CD4-positive, alpha-beta T cell treated with Interleukin-15 for 1 hour (primary cell): ENCODE results near the gene OR1A2.
"Not testable (repeated sequence)": the region's sequence is repeated elsewhere in the genome, so short reads cannot be mapped to it uniquely, and the experiment has no call there.

Source experiments
- DNase-seq: peaks from one replicate; pipeline ENCODE4 v3.0.0-alpha.2; 2020

Gene OR1A2, protein sequence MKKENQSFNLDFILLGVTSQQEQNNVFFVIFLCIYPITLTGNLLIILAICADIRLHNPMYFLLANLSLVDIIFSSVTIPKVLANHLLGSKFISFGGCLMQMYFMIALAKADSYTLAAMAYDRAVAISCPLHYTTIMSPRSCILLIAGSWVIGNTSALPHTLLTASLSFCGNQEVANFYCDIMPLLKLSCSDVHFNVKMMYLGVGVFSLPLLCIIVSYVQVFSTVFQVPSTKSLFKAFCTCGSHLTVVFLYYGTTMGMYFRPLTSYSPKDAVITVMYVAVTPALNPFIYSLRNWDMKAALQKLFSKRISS

DNA sequence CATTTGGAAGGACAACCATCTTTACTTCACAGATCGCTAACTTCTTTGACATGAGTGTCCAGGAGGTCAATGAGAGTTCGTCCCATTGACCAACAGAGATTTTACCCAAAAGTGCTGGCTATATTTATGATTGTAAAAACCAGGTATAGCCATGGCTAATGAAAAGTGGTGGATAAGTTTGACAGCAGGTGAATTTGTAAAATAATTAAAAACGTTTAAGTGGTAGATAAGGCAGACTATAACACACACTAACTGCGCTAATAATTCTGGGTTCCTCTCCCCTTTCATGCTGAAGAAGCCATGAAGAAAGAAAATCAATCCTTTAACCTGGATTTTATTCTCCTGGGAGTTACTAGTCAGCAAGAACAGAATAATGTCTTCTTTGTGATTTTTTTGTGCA is at the start of gene OR1A2:
OR1A2 (plus strand) TSS at position 301 of the 400 bp plus-strand sequence; CDS start at position 301, 0 bp downstream.
- DNase-seq = no peak

DNA sequence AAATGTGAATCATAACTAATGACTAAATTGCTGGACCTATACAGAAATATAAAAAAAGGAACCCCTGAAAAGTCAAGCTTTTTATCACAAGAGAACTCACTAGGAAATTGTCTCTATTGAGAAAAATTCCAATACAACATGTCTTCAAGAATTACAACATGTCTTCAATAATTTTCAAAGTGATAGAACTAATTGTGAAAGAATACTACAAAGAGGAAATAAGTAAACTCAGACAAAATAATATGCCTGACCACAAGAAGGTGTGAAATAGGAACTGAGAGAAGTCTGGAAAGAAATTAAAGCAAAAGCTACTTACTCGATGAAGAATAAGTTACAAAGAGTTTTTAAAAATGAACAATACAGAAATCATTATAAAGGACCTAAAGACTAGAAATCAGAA is 40.1 kb upstream of the OR1A2 start:
- DNase-seq = no peak

DNA sequence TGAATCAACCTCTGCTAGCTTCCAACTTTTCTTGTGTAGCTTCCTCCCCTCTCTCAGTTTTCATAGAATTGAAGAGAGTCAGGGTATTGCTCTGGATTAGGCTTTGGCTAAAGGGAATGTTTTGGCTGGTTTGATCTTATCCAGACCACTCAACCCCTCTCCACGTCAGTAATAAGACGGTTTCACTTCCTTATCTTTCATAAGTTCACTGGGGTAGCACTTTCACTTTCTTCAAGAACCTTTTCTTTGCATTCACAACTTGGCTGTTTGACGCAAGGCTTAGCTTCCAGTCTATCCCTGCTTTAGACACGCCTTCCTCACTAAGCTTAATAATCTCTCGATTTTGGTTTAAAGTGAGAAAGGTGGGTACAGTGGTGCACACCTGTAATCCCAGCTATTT is 29.7 kb upstream of the OR1A2 start:
- DNase-seq = peak; percentile 17

DNA sequence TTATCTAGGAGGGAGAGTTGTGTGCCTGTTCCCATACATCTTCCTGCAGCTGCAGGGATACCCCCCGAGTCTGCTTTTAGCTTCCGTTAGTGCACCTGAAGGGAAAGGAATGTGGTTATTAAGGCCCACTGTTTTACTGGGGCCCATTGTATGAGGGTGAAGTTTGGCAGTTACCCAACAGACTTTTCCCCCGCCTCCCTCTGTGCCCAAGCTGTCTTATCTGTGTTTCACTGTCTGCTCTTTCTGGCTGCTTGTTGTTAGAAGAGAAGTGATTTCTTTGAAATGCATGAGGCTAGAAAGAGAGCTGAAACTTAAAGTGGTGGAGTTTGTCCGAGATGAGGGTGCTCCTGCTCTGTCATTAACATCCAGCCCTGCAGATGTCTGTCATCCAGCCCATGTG is 7.4 kb upstream of the OR1A2 start:
- no peak for DNase-seq

DNA sequence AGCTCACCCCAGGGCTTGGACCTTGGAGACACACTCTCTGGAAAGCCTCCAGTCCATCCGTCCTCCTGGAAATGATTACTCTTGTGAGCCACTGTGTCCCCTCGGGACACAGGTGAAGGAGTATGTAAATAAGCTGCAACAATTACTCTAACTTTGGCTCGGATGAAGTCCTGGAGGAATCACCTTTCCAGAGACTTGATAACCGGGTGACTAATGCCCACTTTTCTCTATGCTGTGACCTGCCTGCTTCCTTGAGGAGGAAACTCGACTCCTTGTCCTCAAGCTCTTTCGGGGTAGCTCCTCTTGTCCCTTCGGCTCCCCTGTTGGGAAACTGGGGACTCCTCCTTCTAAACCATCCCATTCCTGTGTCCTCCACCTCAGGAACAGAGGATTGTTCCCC is 10.0 kb downstream of the OR1A2 start, which contains the start of gene OR1A1:
OR1A1 (plus strand) TSS at position 301 of the 400 bp plus-strand sequence. CDS start 7,954 bp downstream, outside the sequence.
- DNase-seq = no peak

DNA sequence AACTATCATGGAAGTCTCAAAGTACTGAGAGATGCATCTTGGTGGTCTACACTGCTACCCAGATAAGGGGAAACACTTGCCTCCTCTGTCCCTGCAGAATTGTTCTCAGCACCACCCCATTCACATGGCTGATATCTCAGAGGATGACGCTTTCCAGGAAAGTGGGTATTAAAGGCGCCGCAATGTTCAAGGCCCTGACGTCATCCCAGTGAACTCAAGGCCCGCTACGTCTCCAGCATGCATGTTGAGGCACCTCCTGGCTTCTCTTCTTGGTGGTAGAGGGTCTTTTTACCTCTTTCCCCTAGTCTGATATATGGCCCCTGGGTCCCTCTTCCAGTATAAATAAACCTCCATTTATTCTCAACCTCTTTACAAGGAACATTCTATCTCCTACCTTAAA is 11.2 kb downstream of the OR1A2 start:
- DNase-seq = no peak

DNA sequence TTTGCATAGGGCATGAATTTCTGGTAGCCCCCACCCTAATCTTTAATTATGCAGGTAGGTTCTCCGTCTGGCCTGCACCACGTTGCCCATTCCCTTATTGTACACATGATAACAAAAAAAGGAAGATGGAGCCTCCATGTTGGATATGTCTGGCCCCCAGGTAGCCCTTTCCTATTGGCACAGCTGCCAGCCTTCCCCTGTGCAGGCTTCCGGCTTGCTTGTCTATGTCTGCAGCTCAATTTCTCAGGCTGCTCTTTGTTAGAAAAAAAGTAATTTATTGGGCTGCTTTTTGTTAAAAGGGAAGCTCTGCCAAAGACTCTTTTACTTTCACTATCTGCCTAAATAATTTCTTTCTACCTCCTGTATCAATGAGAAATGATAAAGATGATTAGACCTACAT is 15.7 kb downstream of the OR1A2 start:
- DNase-seq = no peak

DNA sequence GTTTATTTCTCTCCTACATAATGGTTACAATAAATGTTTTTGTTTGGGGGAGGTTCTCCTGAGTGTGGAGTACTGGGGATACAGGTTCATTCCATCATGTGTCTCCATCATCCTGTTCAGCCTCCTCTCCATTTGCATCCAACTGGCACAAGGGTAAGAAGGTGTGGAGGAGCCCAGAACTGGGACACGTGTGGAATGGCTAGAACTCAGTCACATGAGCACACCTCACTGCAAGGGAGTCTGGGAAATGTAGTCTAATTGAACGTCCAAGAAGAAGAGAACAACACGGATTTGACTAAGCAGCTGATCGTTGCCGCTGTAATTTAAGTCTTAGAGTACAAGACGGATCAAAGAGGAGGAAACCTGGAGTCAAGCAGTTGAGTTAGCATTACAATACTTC is 16.3 kb downstream of the OR1A2 start:
- no peak for DNase-seq

DNA sequence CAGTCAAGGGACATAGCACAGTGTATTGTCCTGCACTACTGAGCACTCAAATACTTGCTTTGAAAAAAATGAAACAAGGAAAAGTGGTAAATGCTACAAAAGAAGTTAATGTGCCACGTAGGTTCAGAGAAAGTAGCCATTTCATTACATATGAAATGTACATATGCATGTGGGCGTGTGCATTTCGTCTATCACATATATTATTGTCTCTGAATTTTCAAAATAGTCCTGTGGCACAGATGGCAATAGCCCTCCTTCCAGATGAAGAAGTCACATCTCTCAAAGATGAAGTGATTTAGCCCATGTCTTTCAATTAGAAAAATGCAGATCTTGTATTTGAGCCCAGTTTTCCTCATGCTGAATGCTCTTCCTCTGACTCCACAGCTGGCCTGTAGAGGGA is 22.7 kb downstream of the OR1A2 start:
- not testable (repeated sequence) for DNase-seq

DNA sequence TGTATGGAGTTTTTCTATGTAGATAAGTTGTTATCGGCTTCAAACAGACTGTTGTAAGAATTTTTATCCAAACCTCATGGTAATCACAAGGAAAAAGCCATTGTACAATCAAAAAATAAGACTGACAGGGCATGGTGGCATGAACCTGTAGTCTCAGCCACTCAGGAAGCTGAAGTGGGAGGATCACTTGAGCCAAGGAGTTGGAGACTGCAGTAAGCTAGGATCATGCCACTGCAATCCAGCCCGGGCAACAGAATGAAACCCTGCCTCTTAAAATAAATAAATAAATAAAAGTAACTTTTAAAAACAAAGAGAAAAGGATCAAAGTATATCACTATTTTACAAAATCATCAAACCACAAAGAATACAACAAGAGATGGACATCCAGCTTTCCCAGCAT is 24.5 kb downstream of the OR1A2 start:
- no peak for DNase-seq

DNA sequence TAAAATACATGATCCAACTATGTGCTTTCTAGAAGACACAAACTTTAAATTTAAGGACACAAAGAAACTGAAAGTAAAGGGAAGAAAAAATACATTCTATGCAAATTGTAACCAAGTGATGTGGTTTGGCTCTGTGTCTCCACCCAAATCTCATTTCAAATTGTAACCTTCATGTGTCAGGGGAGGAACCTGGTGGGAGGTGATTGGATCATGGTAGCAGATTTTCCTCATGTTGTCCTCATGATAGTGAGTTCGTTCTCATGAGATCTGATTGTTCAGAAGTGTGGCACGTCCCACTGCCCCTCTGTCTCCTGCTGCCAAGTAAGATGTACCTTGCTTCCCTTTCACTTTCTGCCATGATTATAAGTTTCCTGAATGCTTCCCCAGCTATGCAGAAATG is 25.2 kb downstream of the OR1A2 start:
- no peak for DNase-seq

DNA sequence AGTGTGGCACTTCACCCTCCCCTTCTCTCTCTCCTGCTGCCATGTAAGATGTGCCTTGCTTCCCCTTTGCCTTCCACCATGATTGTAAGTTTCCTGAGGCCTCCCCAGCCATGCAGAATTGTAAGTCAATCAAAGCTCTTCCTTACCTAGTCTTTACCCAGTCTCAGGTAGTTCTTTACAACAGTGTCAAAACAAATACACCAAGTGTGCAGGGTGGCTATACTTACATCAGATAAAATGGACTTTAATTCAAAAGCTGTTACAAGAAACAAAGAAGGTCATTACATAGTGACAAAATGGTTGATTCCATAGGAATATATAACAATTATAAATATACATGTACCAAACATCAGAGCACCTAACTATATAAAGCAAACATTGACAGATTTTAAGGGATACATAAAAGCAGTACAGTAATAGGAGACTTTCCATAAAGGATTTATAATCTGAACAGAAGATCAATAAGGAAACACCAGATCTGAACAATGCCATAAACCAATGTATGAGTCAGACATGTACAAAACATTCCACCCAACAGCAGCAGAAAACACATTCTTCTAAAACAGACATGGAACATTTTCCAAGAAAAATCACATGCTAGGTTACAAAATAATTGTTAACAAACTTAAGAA is 27.5 kb downstream of the OR1A2 start:
- DNase-seq = not testable (repeated sequence)

DNA sequence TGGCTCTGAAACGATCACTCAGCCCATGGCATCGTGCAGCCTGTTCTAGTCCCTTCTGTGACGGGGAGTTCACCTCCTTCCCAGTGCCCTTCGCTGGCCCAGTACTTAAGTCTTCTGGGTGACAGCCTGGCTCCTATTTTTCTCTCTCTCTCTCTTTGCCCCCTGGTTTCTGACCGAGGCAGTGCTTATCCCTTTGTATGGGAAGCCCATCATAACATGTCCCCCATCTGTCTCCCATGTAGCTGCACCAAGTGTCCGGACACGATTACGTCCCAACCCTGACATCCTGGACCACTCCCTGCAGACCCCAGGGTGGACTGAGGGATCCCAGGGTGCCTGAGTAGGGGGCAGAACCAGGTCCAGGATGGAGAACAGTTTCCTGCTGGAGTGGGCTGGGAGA is 35.0 kb downstream of the OR1A2 start:
- not testable (repeated sequence) for DNase-seq

DNA sequence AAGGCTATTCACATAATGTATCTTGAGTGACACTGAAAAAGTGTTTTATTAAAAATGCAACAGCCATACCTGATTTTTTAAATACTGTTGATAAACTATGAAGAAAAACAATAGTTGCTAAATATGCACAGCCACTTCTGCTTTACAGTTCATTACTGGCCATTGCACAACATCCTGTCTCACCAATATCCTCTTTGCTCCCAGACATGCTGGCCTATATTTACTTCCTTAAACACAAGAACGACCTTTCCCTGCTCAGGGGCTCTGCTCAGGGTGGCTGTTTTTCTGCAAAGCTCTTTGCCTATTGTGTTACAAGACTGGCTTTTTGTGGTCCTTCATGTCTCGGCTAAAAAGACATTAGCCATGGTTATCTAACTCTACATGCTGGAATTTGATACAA is 41.4 kb downstream of the OR1A2 start:
- peak; percentile 29 for DNase-seq

DNA sequence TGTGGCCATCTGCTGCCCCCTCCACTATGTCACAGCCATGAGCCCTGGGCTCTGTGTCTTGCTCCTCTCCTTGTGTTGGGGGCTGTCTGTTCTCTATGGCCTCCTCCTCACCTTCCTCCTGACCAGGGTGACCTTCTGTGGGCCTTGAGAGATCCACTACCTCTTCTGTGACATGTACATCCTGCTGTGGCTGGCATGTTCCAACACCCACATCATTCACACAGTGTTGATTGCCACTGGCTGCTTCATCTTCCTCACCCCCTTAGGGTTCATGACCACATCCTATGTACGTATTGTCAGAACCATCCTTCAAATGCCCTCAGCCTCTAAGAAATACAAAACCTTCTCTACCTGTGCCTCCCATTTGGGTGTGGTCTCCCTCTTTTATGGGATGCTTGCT is 43.7 kb downstream of the OR1A2 start:
- DNase-seq = not testable (repeated sequence)

DNA sequence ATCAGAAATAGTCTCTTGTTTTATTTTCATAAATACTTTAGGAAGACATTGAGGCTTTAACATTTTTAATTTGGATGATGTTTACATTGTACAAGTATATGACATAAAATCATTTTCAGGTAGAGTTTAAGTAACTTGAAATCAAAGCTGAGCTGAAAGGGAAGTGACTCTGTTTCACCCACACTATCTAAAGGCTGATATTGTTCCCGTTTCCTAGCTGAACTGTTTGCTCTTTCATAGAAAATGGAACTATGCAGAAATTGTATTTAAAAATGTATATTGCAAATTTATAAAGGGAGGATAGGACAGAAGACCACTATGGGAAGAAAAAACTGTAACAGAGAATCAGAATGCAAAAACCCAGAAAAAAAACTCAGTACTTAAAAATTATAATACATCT is 47.5 kb downstream of the OR1A2 start:
- not testable (repeated sequence) for DNase-seq
